T-helper 1 cell treated with Interleukin-12 subunit alpha and Interleukin-12 subunit beta and Interleukin-4 antibody, amounts not matched to agents 30 μg/mL and 1 μg/mL, for 36 hours (primary cell): ENCODE data around the gene SPRR1B.
"Not testable (repeated sequence)": the region's sequence is repeated elsewhere in the genome, so short reads cannot be mapped to it uniquely, and the experiment has no call there.

Source experiments
- H3K27ac Mint-ChIP-seq: one replicate; pipeline ENCODE4 v1.8.0; 2021; ENCODE audit warnings: mild to moderate bottlenecking, mixed read lengths
- H3K27me3 Mint-ChIP-seq: one replicate; pipeline ENCODE4 v1.8.0; 2021; ENCODE audit warnings: low read depth, mixed read lengths
- H3K36me3 Mint-ChIP-seq: one replicate; pipeline ENCODE4 v1.8.0; 2021; ENCODE audit warnings: low read depth, mixed read lengths
- H3K4me1 Mint-ChIP-seq: one replicate; pipeline ENCODE4 v1.8.0; 2021; ENCODE audit warnings: low read depth, mixed read lengths
- H3K4me3 Mint-ChIP-seq: one replicate; pipeline ENCODE4 v1.8.0; 2021; ENCODE audit warnings: mild to moderate bottlenecking, moderate library complexity, mixed read lengths
- H3K9me3 Mint-ChIP-seq: one replicate; pipeline ENCODE4 v1.8.0; 2021; ENCODE audit warnings: mixed read lengths

Gene SPRR1B

GRCh38 chr1:153022340-153022739, 8.7 kb upstream of the SPRR1B start:
- H3K4me1 Mint-ChIP-seq, H3K36me3 Mint-ChIP-seq, H3K27ac Mint-ChIP-seq, H3K4me3 Mint-ChIP-seq, H3K27me3 Mint-ChIP-seq, H3K9me3 Mint-ChIP-seq: not testable (repeated sequence)

GRCh38 chr1:153023109-153023508, 7.9 kb upstream of the SPRR1B start:
- H3K27ac Mint-ChIP-seq: no peak overlapping the region
- H3K4me3 Mint-ChIP-seq: no peak overlapping the region

GRCh38 chr1:153024413-153024812, 6.6 kb upstream of the SPRR1B start:
- Mint-ChIP-seq H3K27me3 (no peaks in the 10 kb centered on the region), H3K4me3 (no peak overlapping the region), H3K4me1 (no peaks in the 10 kb centered on the region), H3K27ac (no peak overlapping the region), H3K36me3 (no peaks in the 10 kb centered on the region), H3K9me3 (no peaks in the 10 kb centered on the region)

More at GRCh38 chr1:153023109-153023508, 7.9 kb upstream of the SPRR1B start:
- Mint-ChIP-seq H3K9me3 (no peaks in the 10 kb centered on the region), H3K4me1 (no peaks in the 10 kb centered on the region), H3K27me3 (no peaks in the 10 kb centered on the region), H3K36me3 (no peaks in the 10 kb centered on the region)

GRCh38 chr1:153025797-153026196, 5.2 kb upstream of the SPRR1B start:
- Mint-ChIP-seq H3K27me3 (no peaks in the 10 kb centered on the region), H3K9me3 (no peaks in the 10 kb centered on the region), H3K27ac (no peak overlapping the region), H3K4me1 (no peaks in the 10 kb centered on the region), H3K36me3 (no peaks in the 10 kb centered on the region), H3K4me3 (no peak overlapping the region)

- Mint-ChIP-seq H3K4me1 (no peaks in the 10 kb centered on the region), H3K27ac (no peak overlapping the region), H3K27me3 (no peaks in the 10 kb centered on the region), H3K4me3 (no peak overlapping the region), H3K36me3 (no peaks in the 10 kb centered on the region), H3K9me3 (no peaks in the 10 kb centered on the region)
These were observed 2.2 kb upstream of the SPRR1B start for GRCh38 chr1:153028766-153029165.

- Mint-ChIP-seq H3K36me3 (no peaks in the 10 kb centered on the region), H3K27me3 (no peaks in the 10 kb centered on the region), H3K9me3 (no peaks in the 10 kb centered on the region), H3K4me3 (no peak overlapping the region), H3K4me1 (no peaks in the 10 kb centered on the region), H3K27ac (no peak overlapping the region)
These were observed 1.1 kb downstream of the SPRR1B start for GRCh38 chr1:153032073-153032472.

- no peaks in the 10 kb centered on the region for H3K9me3 Mint-ChIP-seq
- H3K36me3 Mint-ChIP-seq: no peaks in the 10 kb centered on the region
- H3K27ac Mint-ChIP-seq: no peak overlapping the region
- no peaks in the 10 kb centered on the region for H3K4me1 Mint-ChIP-seq
- H3K4me3 Mint-ChIP-seq: no peak overlapping the region
- peaks cover 5% of the 10 kb centered on the region for H3K27me3 Mint-ChIP-seq
These were observed 1.8 kb downstream of the SPRR1B start for GRCh38 chr1:153032677-153033308.

- H3K27ac Mint-ChIP-seq: no peak overlapping the region
- H3K4me1 Mint-ChIP-seq: no peaks in the 10 kb centered on the region
- no peaks in the 10 kb centered on the region for H3K9me3 Mint-ChIP-seq
- H3K4me3 Mint-ChIP-seq: no peak overlapping the region
- peaks cover 5% of the 10 kb centered on the region for H3K27me3 Mint-ChIP-seq
- no peaks in the 10 kb centered on the region for H3K36me3 Mint-ChIP-seq
These were observed 4.2 kb downstream of the SPRR1B start for GRCh38 chr1:153035211-153035610.

GRCh38 chr1:153040950-153041631, 10.1 kb downstream of the SPRR1B start, which contains the start of gene SPRR2D:
SPRR2D (minus strand) TSS chr1:153041120; CDS start chr1:153040346, 774 bp downstream.
- H3K4me1 Mint-ChIP-seq: no peaks in the 10 kb centered on the region
- peaks cover 22% of the 10 kb centered on the region for H3K27me3 Mint-ChIP-seq
- H3K9me3 Mint-ChIP-seq: no peaks in the 10 kb centered on the region
- no peaks in the 10 kb centered on the region for H3K36me3 Mint-ChIP-seq
- H3K27ac Mint-ChIP-seq: no peak within 1 kb of the TSS
- H3K4me3 Mint-ChIP-seq: no peak within 1 kb of the TSS

- Mint-ChIP-seq H3K4me1 (no peaks in the 10 kb centered on the region), H3K4me3 (no peak overlapping the region), H3K27ac (no peak overlapping the region), H3K36me3 (no peaks in the 10 kb centered on the region), H3K27me3 (peaks cover 6% of the 10 kb centered on the region), H3K9me3 (no peaks in the 10 kb centered on the region)
These were observed 18.2 kb downstream of the SPRR1B start for GRCh38 chr1:153049211-153049610.

GRCh38 chr1:153056111-153056510, 25.1 kb downstream of the SPRR1B start:
- not testable (repeated sequence) for H3K9me3 Mint-ChIP-seq, H3K27ac Mint-ChIP-seq, H3K36me3 Mint-ChIP-seq, H3K4me3 Mint-ChIP-seq, H3K4me1 Mint-ChIP-seq
- H3K27me3 Mint-ChIP-seq: peaks cover 20% of the 10 kb centered on the region

- H3K27me3 Mint-ChIP-seq: peaks cover 20% of the 10 kb centered on the region
- no peak within 1 kb of the TSS for H3K27ac Mint-ChIP-seq
- no peaks in the 10 kb centered on the region for H3K36me3 Mint-ChIP-seq
- no peak within 1 kb of the TSS for H3K4me3 Mint-ChIP-seq
- no peaks in the 10 kb centered on the region for H3K9me3 Mint-ChIP-seq
- H3K4me1 Mint-ChIP-seq: no peaks in the 10 kb centered on the region
These were observed 26.4 kb downstream of the SPRR1B start, which contains the start of gene SPRR2A for GRCh38 chr1:153057375-153057774. SPRR2A (minus strand) TSS chr1:153057512; CDS start chr1:153056735, 777 bp downstream.

GRCh38 chr1:153058154-153058553, 27.2 kb downstream of the SPRR1B start:
- Mint-ChIP-seq H3K9me3 (no peaks in the 10 kb centered on the region), H3K27me3 (peaks cover 20% of the 10 kb centered on the region), H3K4me3 (no peak overlapping the region), H3K36me3 (no peaks in the 10 kb centered on the region), H3K27ac (no peak overlapping the region), H3K4me1 (no peaks in the 10 kb centered on the region)

GRCh38 chr1:153058826-153059784, 28.1 kb downstream of the SPRR1B start:
- H3K4me3 Mint-ChIP-seq: no peak overlapping the region
- no peaks in the 10 kb centered on the region for H3K36me3 Mint-ChIP-seq
- H3K27ac Mint-ChIP-seq: no peak overlapping the region
- H3K9me3 Mint-ChIP-seq: no peaks in the 10 kb centered on the region
- peaks cover 20% of the 10 kb centered on the region for H3K27me3 Mint-ChIP-seq
- no peaks in the 10 kb centered on the region for H3K4me1 Mint-ChIP-seq
